ENCODE measurements around the gene WDR73. TPM values are rescaled to one million over a fixed set of nuclear protein-coding genes. Genes with fewer than 3 reads are reported as not detected.
A peak's percentile ranks its signal among the peaks of the same experiment; 100 is the strongest.

Gene WDR73
- total RNA-seq (2021; fragmentation: NEBNext Ultra II Directional; extraction: Animal tissue kit (Norgen Biotek cat#: 25700)) = 10 to 100 TPM; 19.9 to 23.7 (median 21.4) TPM
- long read RNA-seq, full-length matches to known transcripts = 33 of 42 reads
- long read RNA-seq, partial matches to known transcripts = 1 of 42 reads
- long read RNA-seq, other reads (novel, unspliced or antisense) = 8 of 42 reads

- peaks cover 20% of the 10 kb centered on the region for H3K36me3 Mint-ChIP-seq (ENCODE audit: low read depth)
- DNase-seq = peak; percentile 93
- peaks cover 51% of the 10 kb centered on the region for H3K4me1 Mint-ChIP-seq (ENCODE audit: low read depth)
- peak within 1 kb of the TSS; percentile 99 for H3K27ac Mint-ChIP-seq
- TF ChIP-seq, protein P1, sequence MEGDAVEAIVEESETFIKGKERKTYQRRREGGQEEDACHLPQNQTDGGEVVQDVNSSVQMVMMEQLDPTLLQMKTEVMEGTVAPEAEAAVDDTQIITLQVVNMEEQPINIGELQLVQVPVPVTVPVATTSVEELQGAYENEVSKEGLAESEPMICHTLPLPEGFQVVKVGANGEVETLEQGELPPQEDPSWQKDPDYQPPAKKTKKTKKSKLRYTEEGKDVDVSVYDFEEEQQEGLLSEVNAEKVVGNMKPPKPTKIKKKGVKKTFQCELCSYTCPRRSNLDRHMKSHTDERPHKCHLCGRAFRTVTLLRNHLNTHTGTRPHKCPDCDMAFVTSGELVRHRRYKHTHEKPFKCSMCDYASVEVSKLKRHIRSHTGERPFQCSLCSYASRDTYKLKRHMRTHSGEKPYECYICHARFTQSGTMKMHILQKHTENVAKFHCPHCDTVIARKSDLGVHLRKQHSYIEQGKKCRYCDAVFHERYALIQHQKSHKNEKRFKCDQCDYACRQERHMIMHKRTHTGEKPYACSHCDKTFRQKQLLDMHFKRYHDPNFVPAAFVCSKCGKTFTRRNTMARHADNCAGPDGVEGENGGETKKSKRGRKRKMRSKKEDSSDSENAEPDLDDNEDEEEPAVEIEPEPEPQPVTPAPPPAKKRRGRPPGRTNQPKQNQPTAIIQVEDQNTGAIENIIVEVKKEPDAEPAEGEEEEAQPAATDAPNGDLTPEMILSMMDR (IDR thresholded peaks at IDR 0.05) = no peak
- no peaks in the 10 kb centered on the region; the same call in 1 of the 2 replicates for H3K27me3 Mint-ChIP-seq (ENCODE audit: insufficient read depth)
- peak within 1 kb of the TSS; percentile 99 for H3K4me3 Mint-ChIP-seq
- H3K9me3 Mint-ChIP-seq = no peaks in the 10 kb centered on the region
Measured at GRCh38 chr15:84653910-84654688, at the start of gene WDR73. Gene WDR73 (minus strand): TSS chr15:84654283. CDS start chr15:84654274, 9 bp downstream.

GRCh38 chr15:84703808-84704207, 49.7 kb upstream of the WDR73 start:
- H3K9me3 Mint-ChIP-seq = no peaks in the 10 kb centered on the region
- H3K4me1 Mint-ChIP-seq (ENCODE audit: low read depth) = peaks cover 36% of the 10 kb centered on the region
- no peak for DNase-seq
- H3K36me3 Mint-ChIP-seq (ENCODE audit: low read depth) = peaks cover 8% of the 10 kb centered on the region; the same call in 1 of the 2 replicates
- TF ChIP-seq, protein P1 (IDR thresholded peaks at IDR 0.05) = no peak
- no peak overlapping the region for H3K27ac Mint-ChIP-seq
- no peak overlapping the region for H3K4me3 Mint-ChIP-seq
- H3K27me3 Mint-ChIP-seq (ENCODE audit: insufficient read depth) = no peaks in the 10 kb centered on the region; the same call in none of the 2 replicates

DNA sequence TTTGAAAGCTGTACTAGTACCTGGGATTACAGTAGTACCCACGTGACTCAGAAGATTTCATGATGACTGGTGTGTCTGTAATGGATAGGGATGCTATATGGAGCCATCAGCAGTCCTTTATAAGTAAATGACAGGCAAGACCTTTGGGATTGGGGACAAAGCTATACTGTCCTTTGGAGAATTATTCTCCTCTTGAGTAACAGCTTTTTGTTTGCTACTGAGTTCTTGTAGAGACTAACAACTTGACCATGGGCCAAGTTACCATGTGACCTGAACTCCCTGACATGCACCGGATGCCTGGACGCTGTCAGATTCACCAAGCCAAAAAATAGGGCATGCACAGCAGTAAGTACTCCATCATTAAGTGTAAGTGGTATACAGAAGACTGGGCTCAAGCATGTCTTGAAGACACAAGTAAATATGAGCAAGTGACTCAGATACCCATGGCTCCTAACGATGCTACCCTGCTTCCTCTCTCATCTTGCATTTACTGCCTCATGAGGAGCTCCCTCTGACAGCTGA, 48.9 kb upstream of the WDR73 start:
- peak; percentile 12 for DNase-seq
- peaks cover 35% of the 10 kb centered on the region for H3K4me1 Mint-ChIP-seq (ENCODE audit: low read depth)
- 0 out of 2 replicates have a peak, but pooled peaks cover 4% of the 10 kb centered on the region for H3K36me3 Mint-ChIP-seq (ENCODE audit: low read depth)
- H3K27me3 Mint-ChIP-seq (ENCODE audit: insufficient read depth) = no peaks in the 10 kb centered on the region; the same call in none of the 2 replicates
- TF ChIP-seq, protein P1 (IDR thresholded peaks at IDR 0.05) = no peak
- peak overlapping the region; percentile 1; the same call in 1 of the 2 replicates for H3K27ac Mint-ChIP-seq
- no peak overlapping the region for H3K4me3 Mint-ChIP-seq
- H3K9me3 Mint-ChIP-seq = no peaks in the 10 kb centered on the region

DNA sequence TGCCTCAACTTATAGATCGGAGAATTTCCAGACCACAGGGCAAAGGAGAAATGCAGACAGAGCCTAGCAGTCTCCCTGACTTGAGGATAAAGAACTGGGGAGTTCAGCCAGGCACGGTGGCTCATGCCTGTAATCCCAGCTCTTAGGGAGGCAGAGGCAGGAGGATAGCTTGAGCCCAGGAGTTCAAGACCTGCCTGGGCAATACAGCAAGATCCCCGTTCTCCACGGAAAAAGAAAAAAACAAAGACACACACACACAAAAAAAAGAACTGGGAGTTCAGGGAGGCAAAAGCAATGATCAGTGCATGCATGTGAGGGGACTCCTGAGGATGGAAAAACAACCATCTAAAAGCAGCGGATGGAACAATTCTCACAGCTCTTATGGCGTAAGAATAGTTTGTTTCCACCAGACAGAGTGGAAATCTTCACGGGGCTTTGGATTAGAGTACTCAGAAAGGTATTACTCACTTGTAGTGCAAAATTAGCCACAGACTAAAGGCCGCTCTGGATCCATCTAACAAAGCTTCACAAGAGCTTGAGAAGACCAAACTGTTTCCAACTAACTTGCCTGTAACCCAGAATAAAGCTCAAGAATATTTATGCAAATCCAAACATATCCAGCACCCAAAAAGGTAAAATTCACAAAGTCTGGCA, 45.6 kb upstream of the WDR73 start:
- H3K9me3 Mint-ChIP-seq = no peaks in the 10 kb centered on the region
- no peaks in the 10 kb centered on the region for H3K27me3 Mint-ChIP-seq (ENCODE audit: insufficient read depth)
- peak overlapping the region; percentile 34; the same call in 1 of the 2 replicates for H3K27ac Mint-ChIP-seq
- H3K4me1 Mint-ChIP-seq (ENCODE audit: low read depth) = peaks cover 42% of the 10 kb centered on the region
- no peak for DNase-seq
- no peak overlapping the region for H3K4me3 Mint-ChIP-seq
- 0 out of 2 replicates have a peak, but pooled peaks cover 4% of the 10 kb centered on the region for H3K36me3 Mint-ChIP-seq (ENCODE audit: low read depth)
- TF ChIP-seq, protein P1 (IDR thresholded peaks at IDR 0.05) = no peak

GRCh38 chr15:84697236-84697990, 43.3 kb upstream of the WDR73 start:
- no peaks in the 10 kb centered on the region for H3K27me3 Mint-ChIP-seq (ENCODE audit: insufficient read depth)
- DNase-seq = no peak
- H3K4me3 Mint-ChIP-seq = no peak overlapping the region
- H3K36me3 Mint-ChIP-seq (ENCODE audit: low read depth) = 0 out of 2 replicates have a peak, but pooled peaks cover 2% of the 10 kb centered on the region
- H3K9me3 Mint-ChIP-seq = no peaks in the 10 kb centered on the region
- TF ChIP-seq, protein P1 (IDR thresholded peaks at IDR 0.05) = no peak
- H3K4me1 Mint-ChIP-seq (ENCODE audit: low read depth) = peaks cover 30% of the 10 kb centered on the region
- peak overlapping the region; percentile 12 for H3K27ac Mint-ChIP-seq

Data from HFFc6 (cell line).